Lower leg skin (tissue), 3 donors: ENCODE measurements around the gene POLR1B.

Source experiments
- CTCF ChIP-seq, 3 donors: fragments of 450-650 bp; IDR thresholded peaks; one replicate each; pipeline ENCODE4 v1.5.1; 2016; ENCODE audit warnings: antibody characterized with exemption in 3 of 3, mild to moderate bottlenecking in 3 of 3, moderate library complexity in 2 of 3
- POLR2A ChIP-seq, 2 donors: fragments of 450-650 bp; IDR thresholded peaks; one replicate each; pipeline ENCODE4 v1.6.1; 2016 to 2017; ENCODE audit warnings: antibody characterized with exemption in 2 of 2, mild to moderate bottlenecking in 1 of 2, moderate library complexity in 1 of 2

- TF ChIP-seq CTCF (IDR thresholded peaks at IDR 0.05), result no peak
- no peak for TF ChIP-seq POLR2A (IDR thresholded peaks at IDR 0.05)
Measured at GRCh38 chr2:112584134-112584890, 42.0 kb downstream of the POLR1B start, which contains the start of gene CHCHD5.
